ENCODE results near the gene CTNNBL1.
A peak's percentile ranks its signal among the peaks of the same experiment; 100 is the strongest.

GRCh38 chr20:37896932-37897548, 203.2 kb downstream of the CTNNBL1 start:
- TF ChIP-seq, protein P1, sequence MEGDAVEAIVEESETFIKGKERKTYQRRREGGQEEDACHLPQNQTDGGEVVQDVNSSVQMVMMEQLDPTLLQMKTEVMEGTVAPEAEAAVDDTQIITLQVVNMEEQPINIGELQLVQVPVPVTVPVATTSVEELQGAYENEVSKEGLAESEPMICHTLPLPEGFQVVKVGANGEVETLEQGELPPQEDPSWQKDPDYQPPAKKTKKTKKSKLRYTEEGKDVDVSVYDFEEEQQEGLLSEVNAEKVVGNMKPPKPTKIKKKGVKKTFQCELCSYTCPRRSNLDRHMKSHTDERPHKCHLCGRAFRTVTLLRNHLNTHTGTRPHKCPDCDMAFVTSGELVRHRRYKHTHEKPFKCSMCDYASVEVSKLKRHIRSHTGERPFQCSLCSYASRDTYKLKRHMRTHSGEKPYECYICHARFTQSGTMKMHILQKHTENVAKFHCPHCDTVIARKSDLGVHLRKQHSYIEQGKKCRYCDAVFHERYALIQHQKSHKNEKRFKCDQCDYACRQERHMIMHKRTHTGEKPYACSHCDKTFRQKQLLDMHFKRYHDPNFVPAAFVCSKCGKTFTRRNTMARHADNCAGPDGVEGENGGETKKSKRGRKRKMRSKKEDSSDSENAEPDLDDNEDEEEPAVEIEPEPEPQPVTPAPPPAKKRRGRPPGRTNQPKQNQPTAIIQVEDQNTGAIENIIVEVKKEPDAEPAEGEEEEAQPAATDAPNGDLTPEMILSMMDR (IDR thresholded peaks at IDR 0.05), result peak in 1 of 4 donors; percentile 11
- TF ChIP-seq POLR2A (IDR thresholded peaks at IDR 0.05), result no peak
